Measurements from ENCODE around the gene MYZAP. TPM values are rescaled to one million over a fixed set of nuclear protein-coding genes. Genes with fewer than 3 reads are reported as not detected.

Gene MYZAP
- total RNA-seq, 4 donors from 2014 or later = 7.7 to 21.4 (median 19.4) TPM

DNA sequence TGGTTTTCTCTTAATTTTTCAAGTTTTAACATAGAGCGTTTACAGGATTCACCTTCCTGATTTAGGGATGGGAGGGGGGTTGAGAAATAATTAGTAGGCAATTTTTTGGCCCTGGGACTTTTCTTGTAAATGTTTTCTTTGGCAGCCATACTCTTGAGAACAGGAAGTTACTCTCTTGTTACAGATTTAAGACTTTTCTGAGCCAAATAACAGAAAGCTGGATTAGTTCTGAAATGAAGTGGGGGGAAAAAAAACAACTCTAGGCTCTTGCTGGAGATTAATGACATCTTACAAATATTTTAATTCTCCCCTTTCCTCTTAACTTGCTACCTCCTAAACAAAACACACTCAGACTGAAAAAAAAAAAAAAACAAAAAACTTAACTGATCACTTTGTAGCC is 101.0 kb downstream of the MYZAP start:
- 44 to 48% methylated on average over 1 of the region's 1 CpG for WGBS, 2 donors
- no peak for DNase-seq (ENCODE audit: low spot score in 2 of 2)
- no peak overlapping the region for H3K4me3 ChIP-seq (ENCODE audit: low read depth, poor library complexity, severe bottlenecking)
- intact Hi-C loops (cut with DNase I; ENCODE audit: low total_unique reads) = no loop called here
- no peak for TF ChIP-seq POLR2A (IDR thresholded peaks at IDR 0.05)
- TF ChIP-seq, protein P1, sequence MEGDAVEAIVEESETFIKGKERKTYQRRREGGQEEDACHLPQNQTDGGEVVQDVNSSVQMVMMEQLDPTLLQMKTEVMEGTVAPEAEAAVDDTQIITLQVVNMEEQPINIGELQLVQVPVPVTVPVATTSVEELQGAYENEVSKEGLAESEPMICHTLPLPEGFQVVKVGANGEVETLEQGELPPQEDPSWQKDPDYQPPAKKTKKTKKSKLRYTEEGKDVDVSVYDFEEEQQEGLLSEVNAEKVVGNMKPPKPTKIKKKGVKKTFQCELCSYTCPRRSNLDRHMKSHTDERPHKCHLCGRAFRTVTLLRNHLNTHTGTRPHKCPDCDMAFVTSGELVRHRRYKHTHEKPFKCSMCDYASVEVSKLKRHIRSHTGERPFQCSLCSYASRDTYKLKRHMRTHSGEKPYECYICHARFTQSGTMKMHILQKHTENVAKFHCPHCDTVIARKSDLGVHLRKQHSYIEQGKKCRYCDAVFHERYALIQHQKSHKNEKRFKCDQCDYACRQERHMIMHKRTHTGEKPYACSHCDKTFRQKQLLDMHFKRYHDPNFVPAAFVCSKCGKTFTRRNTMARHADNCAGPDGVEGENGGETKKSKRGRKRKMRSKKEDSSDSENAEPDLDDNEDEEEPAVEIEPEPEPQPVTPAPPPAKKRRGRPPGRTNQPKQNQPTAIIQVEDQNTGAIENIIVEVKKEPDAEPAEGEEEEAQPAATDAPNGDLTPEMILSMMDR (IDR thresholded peaks at IDR 0.05) = no peak

DNA sequence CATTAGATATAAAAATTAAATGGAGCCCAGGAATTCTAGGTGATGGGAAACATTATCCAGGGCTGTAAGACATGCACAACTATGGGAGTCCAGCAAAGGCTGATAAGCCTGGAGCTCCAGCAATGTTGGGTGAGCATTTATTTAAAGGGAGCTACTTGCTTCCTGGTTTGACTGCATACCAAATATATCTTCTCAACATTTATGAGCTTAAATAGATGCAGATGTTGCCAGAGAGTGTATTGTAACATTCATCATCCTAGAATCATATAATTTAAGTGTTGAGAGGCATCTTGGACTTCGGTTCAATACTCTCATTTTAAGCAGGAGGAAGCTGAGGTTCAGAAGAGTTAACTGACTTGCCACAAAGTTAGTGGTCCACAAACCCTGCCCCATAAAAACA is 102.6 kb downstream of the MYZAP start:
- WGBS, 2 donors = 71 to 73% methylated on average over 1 of the region's 1 CpG
- intact Hi-C loops (cut with DNase I; ENCODE audit: low total_unique reads) = no loop called here
- TF ChIP-seq, protein P1 (IDR thresholded peaks at IDR 0.05) = no peak
- no peak for TF ChIP-seq POLR2A (IDR thresholded peaks at IDR 0.05)
- DNase-seq (ENCODE audit: low spot score in 2 of 2) = no peak
- H3K4me3 ChIP-seq (ENCODE audit: low read depth, poor library complexity, severe bottlenecking) = no peak overlapping the region

DNA sequence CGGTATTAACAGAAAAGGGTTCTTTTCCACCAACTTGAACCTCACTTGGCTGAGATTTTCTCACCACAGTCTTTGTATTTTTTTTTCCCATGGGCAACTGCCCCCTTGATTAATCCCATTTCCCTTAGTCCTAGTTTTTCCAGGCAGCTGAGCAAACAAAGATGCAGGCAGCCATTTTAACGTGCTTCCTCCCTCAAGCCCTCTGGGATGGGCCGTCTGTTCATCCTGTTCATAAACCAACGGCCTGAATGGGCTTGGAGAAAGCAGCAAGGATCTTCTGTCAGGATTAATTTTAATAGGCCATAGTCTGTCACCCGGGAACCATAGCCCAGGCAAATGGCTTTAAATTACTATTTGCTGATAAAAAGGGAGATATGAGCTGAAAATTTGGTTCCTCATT is 104.4 kb downstream of the MYZAP start:
- 78 to 79% methylated on average over 5 of the region's 5 CpGs for WGBS, 2 donors
- TF ChIP-seq POLR2A (IDR thresholded peaks at IDR 0.05) = no peak
- TF ChIP-seq, protein P1 (IDR thresholded peaks at IDR 0.05) = no peak
- DNase-seq (ENCODE audit: low spot score in 2 of 2) = no peak
- no peak overlapping the region for H3K4me3 ChIP-seq (ENCODE audit: low read depth, poor library complexity, severe bottlenecking)
- intact Hi-C loops (cut with DNase I; ENCODE audit: low total_unique reads) = no loop called here

DNA sequence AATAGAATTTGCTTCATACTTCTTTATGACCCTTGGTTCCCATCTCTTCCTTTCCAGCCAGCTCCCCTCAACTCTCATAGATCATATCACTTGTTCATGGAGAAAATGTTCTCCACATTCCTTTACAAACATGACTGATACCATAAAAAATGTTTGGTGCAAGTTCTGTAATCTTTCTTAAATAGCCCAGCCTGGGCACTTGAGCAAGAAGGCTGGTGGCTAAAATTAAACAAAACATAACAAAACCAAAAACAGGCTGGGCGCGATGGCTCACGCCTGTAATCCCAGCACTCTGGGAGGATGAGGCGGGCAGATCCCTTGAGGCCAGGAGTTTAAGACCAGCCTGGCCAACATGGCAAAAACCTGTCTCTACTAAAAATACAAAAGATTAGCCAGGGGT is 105.9 kb downstream of the MYZAP start:
- no peak for DNase-seq (ENCODE audit: low spot score in 2 of 2)
- WGBS, 2 donors = 85 to 94% methylated on average over 4 of the region's 4 CpGs
- H3K4me3 ChIP-seq (ENCODE audit: low read depth, poor library complexity, severe bottlenecking) = no peak overlapping the region
- TF ChIP-seq POLR2A (IDR thresholded peaks at IDR 0.05) = no peak
- TF ChIP-seq, protein P1 (IDR thresholded peaks at IDR 0.05) = no peak
- intact Hi-C loops (cut with DNase I; ENCODE audit: low total_unique reads) = no loop called here

DNA sequence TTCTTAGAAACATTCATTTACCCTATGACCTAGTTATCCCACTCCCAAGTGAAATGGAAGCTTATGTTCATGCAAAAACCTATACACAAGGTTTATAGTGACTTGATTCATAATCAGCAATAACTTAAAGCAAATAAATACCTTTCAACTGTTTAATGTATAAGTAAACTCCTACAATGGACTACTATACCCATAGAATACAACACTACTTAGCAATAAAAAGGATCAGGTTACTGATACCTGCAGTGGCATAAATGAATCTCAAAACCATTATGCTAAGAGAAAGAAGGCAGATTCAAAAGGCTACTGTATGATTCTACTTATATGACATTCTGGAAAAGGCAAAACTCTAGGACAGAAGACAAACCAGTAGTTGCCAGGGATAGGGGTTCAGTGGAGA is 106.5 kb downstream of the MYZAP start:
- intact Hi-C loops (cut with DNase I; ENCODE audit: low total_unique reads) = no loop called here
- no peak for TF ChIP-seq POLR2A (IDR thresholded peaks at IDR 0.05)
- TF ChIP-seq, protein P1 (IDR thresholded peaks at IDR 0.05) = no peak
- no peak overlapping the region for H3K4me3 ChIP-seq (ENCODE audit: low read depth, poor library complexity, severe bottlenecking)
- no peak for DNase-seq (ENCODE audit: low spot score in 2 of 2)

DNA sequence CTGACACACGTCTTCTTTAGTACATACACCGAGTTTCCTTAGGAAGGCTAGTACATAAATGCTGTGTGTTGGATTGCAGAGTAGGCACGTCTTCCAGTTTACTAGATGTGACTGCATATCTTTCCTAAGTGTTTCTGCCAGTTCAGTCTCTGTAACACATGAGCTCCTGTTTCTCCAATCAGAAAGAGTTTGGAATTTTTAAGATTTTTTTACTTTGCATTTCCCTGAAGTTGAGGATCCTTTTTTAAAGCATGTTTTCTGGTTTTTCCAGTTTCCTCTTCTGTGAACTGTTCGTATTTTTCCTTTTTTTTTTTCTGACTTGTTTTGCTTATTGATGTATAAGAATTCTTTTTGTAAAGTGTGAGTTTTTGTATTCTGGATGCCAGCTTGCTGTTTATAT is 107.3 kb downstream of the MYZAP start:
- intact Hi-C loops (cut with DNase I; ENCODE audit: low total_unique reads) = no loop called here
- WGBS, 2 donors = 68% methylated on average over 4 of the region's 4 CpGs
- no peak overlapping the region for H3K4me3 ChIP-seq (ENCODE audit: low read depth, poor library complexity, severe bottlenecking)
- no peak for DNase-seq (ENCODE audit: low spot score in 2 of 2)
- TF ChIP-seq, protein P1 (IDR thresholded peaks at IDR 0.05) = no peak
- no peak for TF ChIP-seq POLR2A (IDR thresholded peaks at IDR 0.05)

Measured in lower leg skin (tissue), 4 donors.